Hematopoietic multipotent progenitor cell (in vitro differentiated cells): ENCODE data around the gene RHOT2. TPM values are rescaled to one million over a fixed set of nuclear protein-coding genes. Genes with fewer than 3 reads are reported as not detected.
A peak's percentile ranks its signal among the peaks of the same experiment; 100 is the strongest.

Experiments
- DNase-seq, 3 donors: peaks; one replicate each; pipeline ENCODE4 v3.0.0-alpha.2; 2011 to 2015; ENCODE audit warnings: low read depth in 2 of 3, low spot score in 2 of 3
- total RNA-seq: library from RNA; depleted of rRNA; stranded (reverse); fragments of >200 nt; gene quantifications from one replicate; pipeline ENCODE4 v1.2.3, GENCODE V29; 2012

RHOT2 gene
- total RNA-seq, 1 donor: 44.7 TPM

DNA sequence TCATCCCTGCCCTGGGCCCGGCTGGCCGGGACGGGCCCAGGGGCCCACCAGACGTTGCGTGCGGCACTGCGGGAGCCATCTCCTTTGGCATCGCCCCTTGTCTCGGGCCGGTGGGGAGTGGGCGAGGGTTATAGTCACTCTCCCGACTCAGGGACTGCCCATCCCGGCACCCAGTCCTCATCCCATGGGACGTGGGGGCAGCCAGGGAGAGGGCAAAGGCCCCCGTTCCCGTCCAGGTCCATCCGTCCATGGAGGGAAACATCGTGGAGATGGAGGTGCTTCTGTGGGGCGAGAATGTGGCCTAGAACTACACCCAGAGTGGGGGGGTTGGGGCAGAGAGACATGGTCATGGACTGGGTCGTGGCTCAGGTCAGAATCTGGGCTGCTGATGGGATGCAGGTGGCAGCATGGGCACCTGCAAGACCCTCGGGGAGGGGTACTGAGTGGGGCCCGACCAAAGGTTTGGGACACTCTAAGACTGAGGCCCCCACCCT lies 21.2 kb upstream of the RHOT2 start:
- no peak for DNase-seq

GRCh38 chr16:647173-647902 lies 20.6 kb upstream of the RHOT2 start:
- DNase-seq: no peak

DNA sequence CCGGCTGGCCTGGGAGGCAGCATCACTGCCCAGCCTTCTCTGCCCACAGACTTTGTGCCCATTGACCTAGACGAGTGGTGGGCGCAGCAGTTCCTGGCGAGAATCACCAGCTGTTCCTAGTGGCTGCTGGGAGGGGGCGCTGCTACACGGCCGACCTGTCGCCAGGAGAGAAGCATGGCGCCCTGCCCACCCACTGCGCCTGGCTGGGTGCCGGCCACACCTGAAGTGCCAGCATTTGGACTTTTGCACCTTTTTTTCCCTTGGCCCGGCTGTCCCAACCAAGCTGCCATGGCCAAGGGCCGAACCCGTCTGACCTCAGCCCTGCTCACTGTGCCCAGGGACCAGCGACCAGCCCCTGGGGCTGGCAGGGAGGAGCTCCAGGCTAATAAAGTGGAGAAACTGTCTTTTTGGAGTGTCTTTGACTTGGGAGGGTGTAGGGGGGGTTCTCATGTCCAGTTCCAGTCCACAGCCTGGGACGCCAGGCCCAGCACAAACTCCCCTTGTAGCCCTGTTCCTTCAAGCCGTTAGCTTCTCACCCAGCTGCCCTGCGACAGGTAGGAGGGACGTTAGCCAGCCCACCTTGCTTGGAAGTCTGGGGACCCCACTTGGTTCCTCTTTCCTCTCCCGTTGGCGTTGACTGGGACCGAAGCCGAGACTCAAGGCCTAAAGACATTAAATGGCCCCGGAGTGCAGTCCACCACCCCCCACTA lies 19.7 kb upstream of the RHOT2 start:
- DNase-seq: peak in 1 of 3 donors; percentile 52

GRCh38 chr16:648781-649589 lies 18.9 kb upstream of the RHOT2 start, which contains the start of gene WDR90:
TSS of gene WDR90 (plus strand) at chr16:649365. CDS start at chr16:649417, 52 bp downstream.
- DNase-seq: peak; percentile 80 to 93 (median 89)

- no peak for DNase-seq
Observed at GRCh38 chr16:649631-650030, 18.3 kb upstream of the RHOT2 start.

GRCh38 chr16:651844-652243 lies 16.1 kb upstream of the RHOT2 start:
- DNase-seq: no peak

- no peak for DNase-seq
Observed at GRCh38 chr16:652454-653305, 15.3 kb upstream of the RHOT2 start.

DNA sequence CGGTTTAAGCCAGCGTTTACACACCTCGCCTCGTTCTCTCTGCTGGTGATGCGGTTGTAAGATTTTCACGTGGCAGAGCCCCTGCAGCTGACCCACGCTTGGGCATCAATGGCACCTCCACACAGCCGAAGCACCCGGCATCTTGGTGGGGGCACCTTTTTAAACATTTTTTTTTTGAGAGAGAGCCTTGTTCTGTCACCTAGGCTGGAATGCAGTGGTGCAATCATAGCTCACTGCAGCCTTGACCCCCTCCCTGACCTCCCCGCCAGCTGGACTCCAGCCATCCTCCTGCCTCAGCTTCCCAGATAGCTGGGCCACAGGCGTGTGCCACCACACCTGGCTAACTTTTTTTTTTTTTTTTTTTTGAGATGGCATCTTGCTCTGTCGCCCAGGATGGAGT lies 13.9 kb upstream of the RHOT2 start:
- DNase-seq: no peak

- DNase-seq: no peak
Observed at GRCh38 chr16:657487-657886, 10.4 kb upstream of the RHOT2 start.

GRCh38 chr16:658679-659571 lies 9.0 kb upstream of the RHOT2 start:
- DNase-seq: no peak

GRCh38 chr16:659618-660017 lies 8.3 kb upstream of the RHOT2 start:
- no peak for DNase-seq

GRCh38 chr16:660132-660458 lies 7.8 kb upstream of the RHOT2 start:
- DNase-seq: no peak

DNA sequence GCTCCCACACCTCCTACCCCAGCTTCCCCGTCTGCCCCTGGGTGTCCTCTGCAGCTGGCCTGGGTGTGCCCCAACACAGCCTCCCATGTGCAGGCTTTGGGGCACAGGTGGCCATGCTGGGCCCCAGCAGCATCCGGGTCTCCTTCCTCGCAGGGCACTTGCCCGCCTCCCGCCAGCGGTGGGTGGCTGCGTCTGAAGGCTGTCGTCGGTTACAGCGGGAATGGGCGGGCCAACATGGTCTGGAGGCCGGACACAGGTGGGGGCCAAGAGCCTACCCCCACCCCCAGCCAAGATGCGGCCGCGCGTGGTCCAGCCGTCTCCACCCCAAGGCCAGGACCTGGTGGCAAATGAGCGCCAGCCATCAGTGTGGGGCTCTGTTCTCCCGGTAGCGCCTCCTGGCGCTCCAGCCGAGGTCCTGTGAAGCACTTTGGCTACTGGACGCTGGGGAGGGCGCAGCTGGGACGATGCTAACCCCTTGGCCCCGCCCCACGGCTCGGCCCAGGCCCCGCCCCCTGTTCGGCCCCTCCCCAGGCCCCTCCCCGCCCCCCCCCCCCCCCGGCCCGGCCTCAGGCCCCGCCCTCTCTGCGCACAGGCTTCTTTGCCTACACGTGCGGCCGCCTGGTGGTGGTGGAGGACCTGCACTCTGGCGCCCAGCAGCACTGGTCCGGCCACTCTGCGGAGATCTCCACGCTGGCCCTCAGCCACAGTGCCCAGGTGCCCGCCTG lies 7.3 kb upstream of the RHOT2 start:
- peak in 2 of 3 donors; percentile 88 to 91 for DNase-seq

GRCh38 chr16:661184-661821 lies 6.6 kb upstream of the RHOT2 start:
- DNase-seq: no peak

DNA sequence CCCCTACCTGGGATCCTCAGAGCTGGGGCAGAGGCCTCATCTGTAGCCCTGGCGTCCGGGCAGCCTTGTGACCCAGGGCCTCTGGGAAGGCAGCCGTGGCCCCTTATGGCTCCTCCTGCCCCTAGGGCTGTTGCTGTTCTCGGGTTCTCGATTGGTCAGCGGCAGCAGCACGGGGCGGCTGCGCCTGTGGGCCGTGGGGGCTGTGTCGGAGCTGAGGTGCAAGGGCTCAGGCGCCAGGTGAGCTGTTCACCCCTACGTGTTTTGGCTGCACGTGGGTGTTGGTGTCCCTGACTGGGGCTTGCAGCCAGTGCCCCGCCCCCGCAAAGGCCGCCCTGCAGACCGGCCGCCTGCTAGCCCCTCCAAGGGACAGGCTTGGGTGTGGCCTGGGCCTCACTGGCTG lies 5.8 kb upstream of the RHOT2 start:
- DNase-seq: no peak

DNA sequence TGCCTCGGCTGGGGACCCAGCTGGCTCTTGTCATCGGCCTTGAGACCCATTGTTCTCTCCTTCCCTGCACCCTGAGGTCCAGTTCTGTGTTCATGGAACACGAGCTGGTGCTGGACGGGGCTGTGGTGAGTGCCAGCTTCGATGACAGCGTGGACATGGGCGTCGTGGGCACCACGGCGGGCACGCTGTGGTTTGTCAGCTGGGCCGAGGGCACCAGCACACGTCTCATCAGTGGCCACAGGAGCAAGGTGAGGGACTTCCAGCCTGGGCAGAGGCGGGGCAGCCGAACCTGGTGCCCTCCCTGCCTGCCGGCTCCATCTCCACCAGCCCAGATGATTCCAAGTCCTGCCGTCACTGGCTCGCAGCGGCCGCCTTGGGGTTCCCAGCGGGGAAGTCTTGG lies 5.3 kb upstream of the RHOT2 start:
- no peak for DNase-seq

DNA sequence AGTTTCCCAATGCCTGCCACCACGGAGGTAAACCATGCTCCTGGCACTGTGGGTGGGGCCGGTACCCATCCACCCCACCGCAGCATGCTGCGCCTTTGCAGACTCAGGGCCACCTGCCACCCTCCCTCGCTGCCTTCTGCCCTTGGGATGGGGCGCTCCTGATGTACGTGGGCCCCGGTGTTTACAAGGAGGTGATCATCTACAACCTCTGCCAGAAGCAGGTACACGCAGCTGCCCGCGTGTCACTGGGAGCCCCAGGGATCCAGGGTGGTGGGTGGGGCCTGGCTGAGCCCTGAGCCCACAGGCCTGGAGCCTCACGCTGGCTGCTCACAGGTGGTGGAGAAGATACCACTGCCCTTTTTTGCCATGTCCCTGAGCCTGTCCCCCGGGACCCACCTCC lies 1.4 kb upstream of the RHOT2 start:
- DNase-seq: no peak

- DNase-seq: no peak
Observed at GRCh38 chr16:667113-667779, 686 bp upstream of the RHOT2 start.
